NCI-H446 treated with DMSO at 0.1 percent for 48 hours (cell line): ENCODE measurements around the gene COL15A1.
A peak's percentile ranks its signal among the peaks of the same experiment; 100 is the strongest.

Experiments
- DNase-seq: peaks from one replicate; lab custom pipeline; 2025; lab: John Stamatoyannopoulos, UW

Gene COL15A1

DNA sequence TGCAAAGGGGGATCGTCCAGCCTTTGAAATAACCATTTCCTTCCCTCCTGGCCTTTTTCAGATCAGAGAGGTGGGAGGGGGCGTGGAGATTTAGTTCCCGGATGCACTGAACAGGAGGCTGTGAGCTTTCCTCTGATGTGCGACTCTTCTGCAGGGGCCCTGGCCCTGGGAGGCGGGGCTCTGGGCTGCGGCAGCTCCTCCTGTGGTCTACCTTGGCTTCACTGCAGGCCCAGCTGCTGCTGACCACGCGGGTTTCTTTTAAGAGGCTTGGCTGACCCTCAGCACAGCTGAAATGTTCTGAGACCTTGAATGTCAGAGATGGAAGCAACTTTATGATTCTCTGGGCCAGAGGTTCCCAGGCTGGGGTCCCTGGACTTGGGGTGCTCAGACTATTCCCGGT is 27.0 kb upstream of the COL15A1 start:
- DNase-seq, result no peak

DNA sequence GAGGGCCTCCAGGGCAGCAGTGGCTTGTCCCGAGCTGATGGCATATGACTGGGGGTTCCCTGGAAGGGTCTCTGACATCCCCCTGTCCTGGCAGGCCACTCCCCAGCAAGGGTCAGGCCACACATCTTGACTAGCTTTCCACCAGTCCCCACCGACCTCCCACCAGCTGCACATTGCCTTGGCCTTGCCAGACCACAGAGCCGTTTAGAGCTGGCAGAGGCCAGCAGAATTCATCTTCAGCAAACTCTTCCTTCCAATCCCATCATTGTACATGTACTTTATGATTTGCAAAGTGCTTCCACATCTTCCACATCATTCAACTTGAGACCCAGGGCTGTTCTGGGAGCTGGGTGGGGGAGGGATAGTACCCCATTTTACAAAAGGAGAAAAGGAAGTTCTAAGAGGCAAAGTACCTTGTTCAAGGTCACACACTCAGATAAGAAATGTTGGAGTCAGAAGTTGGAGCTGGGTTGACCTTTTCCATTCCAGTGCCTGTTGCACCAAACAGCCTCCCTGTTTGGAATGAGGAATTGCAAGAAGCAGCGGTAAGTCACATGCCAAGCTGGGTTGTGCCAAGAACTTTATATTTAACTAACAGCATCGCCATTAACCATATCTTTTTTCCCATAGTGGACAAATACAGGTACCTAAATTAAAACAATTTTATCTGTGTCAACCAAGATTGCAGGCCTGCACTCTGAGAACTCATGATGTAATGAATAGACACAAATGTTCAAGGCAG is 25.8 kb upstream of the COL15A1 start:
- no peak for DNase-seq

DNA sequence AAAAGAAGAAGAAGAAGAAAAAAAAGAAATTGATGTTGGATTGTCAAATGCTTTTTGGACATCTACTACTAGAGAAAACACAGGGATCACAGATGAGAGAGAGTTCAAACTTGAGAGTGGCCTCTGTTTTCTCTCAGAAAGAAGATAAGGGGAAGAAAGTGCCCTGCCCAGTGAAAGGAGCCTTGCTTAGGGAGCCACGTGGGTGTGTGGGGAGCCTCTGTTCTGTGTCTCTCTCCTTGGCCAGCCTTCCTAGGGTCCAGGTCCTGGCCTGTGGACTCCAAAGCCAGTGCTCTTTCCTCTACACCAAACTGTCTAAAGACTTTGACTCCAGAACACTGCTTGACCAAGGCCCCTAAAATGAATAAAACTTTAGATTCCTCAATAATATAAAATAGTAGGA is 22.0 kb upstream of the COL15A1 start:
- no peak for DNase-seq

DNA sequence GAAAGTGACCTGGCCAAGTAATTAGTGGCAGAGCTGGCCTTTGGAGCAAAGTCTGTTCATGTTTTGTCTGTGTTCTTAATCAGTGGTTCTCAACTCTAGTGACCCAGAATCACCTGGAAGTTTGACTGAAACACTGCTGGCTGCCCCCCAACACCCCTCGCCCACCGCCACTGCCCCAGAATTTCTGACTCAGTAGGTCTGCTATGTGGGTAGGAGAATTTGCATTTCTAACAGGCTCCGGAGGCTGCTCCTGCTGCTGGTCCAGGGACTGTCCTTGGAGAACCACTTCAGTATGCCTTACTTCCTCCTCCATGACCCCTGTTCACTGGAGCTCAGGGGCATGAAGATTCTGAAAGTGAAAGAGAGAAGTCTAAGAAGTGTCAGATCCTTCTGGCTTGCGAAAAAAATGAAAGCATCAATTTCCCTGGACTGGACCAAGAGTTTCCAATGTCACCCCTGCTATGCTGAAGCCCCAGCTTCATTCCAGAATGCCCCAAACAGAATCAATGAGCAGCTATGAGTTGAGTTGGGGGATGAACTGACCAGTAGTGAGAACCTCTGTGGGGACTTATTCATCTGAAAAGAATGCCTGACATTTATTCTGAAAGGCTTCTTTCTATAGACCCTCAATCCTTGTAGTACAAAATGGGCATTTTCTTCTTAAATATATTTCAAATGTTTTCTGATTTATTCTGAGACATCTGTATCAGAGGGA is 20.8 kb upstream of the COL15A1 start:
- no peak for DNase-seq

DNA sequence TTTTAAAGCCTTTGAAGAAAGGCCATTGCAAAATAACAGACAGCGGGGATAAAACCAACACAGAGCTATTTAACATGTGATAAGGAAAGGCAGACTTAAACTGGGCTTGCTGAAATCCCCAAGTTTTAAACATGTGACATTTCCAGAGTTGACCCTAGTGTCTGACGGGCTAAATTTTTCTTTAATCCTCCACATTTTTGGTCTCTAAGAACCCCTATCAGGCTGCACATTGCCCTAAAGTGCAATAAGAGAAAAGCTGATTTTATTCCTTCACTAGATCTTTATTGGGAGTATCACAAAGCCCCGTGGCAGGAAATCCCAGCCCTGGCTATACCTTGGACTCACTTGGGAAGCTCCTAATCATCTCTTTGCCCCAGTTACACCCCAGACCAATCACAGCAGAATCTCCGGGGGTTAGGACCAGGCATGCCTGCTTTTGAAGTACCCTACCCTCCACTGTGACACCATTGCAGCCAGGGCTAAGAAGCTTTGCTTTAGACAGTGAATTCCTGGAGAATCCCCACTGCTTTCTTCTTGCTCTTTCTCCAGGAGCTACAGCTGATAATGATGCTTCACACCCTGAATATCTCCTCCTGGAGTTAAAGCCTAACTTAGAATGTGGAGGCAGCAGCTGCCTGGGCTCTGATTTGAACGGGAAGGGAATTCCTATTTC is 20.1 kb upstream of the COL15A1 start:
- DNase-seq, result no peak

DNA sequence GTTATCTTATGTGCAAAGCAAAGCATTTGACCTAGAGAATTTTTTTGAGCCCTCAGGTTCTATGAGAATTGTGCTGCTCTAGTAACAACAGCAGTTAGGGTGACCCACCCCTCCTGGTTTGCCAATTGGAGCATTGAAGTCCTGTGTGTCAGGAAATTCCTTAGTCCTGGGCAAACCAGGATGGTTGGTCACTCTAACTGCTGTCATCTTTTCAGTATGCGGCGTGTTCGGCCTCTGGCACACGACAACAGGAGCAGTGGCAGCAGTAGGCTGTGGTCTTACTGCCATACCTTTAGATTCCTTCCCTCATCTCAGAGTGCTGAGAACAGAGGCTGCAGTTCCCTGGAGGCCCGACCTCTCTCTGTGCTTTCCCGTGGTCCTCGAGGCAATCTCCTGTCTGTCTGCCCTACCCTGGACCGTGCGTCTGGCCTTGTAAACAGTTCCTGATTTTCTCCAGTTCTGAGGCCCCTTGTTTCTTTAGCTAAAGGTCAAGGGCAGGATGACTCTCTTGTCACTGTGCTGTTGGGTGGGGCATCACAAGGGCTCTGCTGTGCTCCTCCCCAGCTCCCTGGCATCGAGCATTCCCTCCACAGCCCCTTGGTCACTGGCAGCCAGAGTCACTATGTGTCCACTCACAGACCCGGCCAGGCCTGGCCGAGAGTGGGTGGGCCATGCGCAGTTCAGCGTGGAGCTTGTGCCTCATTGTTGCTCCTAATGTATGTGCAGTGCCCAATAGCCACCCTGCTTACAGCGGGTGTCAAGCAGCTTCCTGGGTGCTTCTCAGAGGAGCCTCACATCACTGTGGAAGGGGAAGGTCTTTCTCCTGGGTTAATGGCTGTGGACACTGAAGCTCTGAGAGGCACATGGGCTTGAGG is 18.5 kb upstream of the COL15A1 start:
- DNase-seq, result no peak

DNA sequence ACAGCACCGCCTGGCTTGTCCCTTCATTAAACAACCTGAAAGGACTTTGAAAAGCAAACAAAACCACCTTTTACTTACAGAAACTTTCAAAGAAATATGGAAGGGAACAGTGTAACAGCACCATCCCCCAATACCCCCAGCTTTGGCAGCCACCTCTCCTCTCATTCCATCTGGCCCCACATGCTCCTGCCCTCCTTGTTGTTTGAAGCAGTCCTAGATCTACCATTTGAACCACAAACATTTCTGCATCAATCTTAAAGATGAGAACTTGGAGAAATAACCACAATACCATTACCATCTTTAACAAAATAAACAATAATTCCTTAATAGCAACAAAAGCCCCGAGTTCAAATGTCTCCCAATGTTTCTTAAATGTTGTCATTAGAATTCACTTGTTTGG is 17.8 kb upstream of the COL15A1 start:
- no peak for DNase-seq

DNA sequence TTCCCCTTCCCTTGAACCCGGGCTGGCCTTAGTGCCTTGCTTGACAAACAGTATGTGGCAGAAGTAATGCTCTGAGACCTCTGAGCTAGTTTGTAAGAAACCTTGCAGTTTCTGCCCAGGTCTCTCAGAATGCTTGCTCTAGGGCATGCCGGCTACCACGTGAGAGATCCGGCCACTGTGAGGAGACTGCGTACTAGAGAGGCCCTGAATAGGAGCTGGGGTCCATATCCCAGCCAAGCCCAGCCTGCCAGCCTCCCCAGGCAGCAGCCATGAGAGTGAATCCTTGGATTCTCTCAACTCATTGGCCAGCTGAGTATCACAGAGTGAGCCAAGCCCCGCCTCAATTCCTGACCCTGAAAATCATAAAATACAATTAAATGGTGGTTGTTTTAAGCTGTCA is 16.0 kb upstream of the COL15A1 start:
- no peak for DNase-seq

DNA sequence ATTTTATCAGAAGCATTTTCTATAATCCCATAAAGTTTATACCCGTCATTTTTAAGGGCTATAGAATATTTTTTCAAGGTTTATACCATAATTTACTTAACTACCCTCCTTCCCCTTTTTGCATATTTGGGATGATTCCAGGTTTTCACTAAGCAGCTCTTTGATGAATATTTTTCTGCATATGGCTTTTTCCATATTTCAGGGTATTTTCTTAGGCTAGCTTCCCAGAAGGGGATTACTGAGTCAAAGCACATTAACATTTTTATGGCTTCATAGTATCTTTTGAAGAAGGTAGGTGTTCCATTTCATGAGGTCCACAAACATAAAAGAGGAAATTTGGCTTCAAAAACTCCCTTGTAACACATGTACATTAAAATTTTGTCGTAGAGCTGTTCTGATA is 14.6 kb upstream of the COL15A1 start:
- peak; percentile 25 for DNase-seq

DNA sequence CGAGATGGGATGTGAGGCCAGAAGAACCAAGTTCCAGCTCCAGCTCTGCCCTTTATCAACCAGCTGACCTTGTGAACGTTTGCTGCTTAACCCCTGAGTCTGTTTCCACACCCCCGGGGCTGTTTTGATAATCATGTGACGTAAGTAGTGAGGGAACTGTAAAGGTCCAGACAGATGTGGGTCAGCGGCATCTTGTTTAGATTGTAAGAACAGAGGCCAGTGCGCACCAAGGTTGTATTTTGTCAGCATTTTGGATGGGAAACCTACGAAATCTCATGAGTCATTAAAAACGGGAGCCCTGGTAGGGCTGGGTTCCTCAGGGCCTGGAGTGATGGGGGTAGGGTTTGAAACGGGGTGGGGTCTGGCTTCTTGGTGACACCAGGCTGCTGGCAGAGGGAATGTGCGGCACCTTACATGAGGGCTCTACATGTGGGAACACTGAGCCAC is 13.8 kb upstream of the COL15A1 start:
- DNase-seq, result no peak

DNA sequence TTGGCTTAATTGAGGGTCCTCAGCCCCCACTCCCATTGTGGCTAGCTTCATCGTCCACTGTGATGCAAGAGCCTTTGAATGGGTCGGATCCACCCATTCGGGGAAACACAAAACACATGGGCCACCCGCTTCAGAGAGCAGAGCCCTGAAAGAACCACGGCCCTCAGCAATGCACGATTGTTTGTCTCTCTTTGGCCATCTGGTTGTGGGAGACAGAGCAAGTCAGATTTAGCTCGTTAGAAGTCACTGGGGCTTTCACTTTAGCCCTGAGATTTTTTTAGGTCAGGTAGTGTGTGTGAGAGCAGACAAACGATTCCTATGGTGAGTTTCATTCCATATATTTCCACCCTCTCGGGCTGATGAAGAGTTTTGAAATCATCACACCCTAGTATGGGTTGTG is 12.9 kb upstream of the COL15A1 start:
- no peak for DNase-seq

DNA sequence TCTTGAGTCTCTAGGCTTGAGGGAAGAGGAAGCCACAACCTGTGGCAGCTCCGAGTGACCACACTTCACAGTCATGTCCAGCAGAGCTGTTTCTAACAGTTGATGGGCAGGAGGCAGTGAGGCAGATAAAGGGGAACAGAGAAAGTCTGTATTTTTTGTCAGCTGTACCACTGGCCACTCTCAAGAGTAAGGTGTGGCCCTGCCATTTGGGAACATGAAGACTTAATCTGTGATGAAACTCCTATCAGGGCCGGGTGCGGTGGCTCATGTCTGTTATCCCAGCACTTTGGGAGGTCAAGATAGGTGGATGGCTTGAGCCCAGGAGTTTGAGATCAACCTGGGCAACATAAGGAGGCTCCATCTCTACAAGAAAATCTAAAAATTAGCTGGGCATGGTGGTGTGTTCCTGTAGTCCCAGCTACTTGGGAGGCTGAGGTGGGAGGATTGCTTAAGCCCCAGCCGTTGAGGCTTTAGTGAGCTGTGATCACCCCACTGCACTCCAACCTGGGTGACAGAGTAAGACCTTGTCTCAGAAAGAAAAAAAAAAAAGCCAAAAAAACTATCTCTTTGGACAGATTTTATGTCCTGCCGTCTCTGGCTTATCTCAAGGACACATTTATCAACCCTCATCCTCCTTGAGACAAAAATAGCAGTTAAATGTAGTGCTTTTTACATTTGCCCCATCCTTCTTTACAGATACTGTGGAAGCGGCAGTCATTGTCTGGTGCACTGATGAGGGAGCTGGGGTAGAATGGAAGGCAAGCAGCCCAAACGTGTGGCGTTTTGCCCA is 11.9 kb upstream of the COL15A1 start:
- DNase-seq, result no peak

DNA sequence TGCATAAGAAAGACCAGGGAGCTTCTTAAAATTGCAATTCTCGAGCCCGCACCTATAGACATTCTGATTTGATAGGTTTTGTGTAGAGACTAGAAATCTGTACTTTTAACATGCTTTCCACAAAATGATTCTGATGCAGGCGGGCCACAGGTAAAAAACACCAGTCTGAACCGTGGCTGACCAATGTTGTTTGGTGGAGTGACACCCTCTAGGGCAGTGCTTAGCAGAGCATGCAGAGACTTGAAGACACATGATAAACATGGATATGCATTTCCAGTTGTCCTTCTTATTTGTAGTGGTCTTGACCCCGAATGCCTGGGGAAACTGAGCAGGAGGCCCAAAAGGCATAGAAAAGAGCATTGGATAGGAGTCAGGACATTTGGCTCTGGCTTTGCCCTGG is 10.5 kb upstream of the COL15A1 start:
- no peak for DNase-seq

DNA sequence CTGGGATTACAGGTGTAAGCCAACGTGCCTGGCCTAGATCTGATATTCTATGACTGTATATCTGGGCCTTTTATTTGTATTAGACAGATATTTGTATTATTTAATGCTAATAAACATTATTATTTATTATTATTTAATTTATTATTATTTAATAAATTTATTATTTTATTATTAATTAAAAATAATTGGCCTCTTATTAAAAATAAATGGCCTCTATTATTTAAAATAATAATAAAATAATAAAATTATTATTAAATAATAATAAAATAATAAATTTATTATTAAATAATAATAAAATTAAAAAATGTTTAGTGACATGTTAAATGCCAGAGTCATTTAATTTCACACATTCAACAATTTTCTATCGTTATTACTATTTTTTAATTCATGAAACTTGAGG is 9.8 kb upstream of the COL15A1 start:
- no peak for DNase-seq

DNA sequence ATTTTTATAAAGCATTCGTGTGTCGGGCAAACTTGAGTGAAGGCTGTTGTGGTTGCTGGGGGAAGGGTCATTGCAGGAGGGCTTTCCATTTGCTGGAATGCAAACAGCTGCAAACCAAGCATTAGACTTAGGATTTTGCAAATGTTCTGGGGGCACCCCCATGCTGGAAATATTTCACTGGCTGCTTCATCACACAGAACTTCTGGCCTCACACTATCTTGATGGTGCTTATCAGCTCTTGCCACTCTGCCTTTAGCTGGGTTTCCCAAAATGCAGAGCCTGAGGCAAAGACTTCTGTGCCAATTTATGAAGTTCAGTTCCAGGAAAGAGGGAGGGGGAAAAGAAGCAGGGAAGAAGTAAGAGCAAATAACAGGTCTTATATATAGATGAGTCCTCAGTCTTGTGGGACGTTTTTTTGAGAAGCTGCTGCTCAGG is 8.6 kb upstream of the COL15A1 start:
- no peak for DNase-seq

DNA sequence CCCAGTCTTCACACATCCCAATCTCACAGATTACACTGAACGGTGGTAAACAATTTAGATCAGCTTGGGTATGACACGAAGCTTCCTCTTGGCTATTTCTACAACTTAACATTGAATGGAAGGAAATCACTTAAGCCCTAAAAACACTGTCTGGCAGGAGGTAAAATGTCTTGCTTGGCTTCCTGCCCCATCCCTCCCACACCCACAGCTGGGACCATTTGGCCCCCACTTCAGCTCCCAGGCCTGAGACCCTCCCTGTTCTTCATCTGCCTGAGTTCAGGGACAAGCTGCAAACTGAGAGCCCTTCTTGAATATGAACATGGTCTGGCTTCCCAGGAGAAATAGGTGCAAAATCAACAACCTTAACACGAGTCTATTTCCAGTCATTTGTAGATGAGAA is 3.4 kb upstream of the COL15A1 start:
- no peak for DNase-seq

DNA sequence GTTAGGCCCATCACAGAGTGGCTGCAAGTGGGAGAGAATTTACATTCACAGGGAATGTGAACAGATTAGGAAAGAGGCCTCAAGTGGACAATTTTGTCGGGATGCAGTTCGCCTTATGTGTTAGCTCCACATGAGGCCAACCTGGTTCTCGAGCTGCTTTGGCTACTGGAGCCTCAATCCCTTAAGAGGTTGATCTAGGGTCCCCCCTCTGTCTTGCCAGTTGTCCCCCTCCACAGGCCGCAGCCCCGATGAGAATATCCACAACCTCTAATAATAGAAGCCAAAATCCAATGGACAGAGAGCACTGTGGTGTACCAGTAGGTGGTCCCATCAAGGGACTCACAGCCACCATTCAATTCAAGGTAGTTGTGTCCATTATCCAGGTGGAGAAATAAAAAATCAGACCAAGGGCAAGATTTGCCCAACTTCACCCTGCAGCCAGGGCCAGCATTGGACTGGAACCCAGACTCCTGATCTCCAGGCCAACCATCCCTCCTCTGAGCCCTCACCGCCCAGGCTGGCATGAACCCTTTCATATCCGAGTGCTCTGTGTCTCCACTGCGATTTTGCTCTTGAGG is 1.7 kb upstream of the COL15A1 start:
- DNase-seq, result no peak

DNA sequence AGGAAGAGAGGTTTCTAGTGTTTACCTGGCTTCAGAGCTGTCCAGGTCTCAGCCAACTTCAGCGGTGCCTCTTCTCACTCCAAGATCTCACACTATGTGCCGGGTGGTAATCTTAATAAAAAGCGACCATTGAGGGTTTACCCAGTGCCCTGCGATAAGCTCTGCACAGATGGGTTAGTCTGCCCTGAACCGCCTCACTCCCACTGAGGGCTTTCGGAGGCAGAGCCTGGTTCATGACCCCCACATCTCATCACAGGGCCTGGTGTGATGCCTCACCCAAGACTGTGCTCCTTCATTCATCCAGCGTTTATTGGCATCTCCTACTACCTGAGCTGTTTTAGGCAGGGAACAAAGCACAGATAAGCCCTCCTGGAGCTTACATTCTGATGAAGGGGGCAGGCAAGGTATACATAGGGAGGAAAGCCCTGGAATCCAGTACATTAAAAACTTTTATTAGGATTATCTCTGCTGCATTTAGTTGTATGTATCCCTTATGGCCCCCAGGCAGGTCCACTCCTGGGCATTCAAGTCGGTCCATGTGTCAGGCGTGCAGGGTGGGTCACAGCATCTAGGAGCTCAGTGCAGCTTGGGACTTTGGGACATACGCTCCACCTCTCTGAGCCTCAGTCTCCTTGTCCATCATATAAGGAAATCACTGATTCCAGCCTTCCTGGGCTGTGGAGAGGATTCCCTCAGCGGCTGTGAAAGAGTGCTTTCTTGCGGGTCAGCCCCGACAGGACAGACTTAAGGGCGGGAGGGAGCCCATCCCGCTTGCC is 613 bp upstream of the COL15A1 start:
- DNase-seq, result no peak

DNA sequence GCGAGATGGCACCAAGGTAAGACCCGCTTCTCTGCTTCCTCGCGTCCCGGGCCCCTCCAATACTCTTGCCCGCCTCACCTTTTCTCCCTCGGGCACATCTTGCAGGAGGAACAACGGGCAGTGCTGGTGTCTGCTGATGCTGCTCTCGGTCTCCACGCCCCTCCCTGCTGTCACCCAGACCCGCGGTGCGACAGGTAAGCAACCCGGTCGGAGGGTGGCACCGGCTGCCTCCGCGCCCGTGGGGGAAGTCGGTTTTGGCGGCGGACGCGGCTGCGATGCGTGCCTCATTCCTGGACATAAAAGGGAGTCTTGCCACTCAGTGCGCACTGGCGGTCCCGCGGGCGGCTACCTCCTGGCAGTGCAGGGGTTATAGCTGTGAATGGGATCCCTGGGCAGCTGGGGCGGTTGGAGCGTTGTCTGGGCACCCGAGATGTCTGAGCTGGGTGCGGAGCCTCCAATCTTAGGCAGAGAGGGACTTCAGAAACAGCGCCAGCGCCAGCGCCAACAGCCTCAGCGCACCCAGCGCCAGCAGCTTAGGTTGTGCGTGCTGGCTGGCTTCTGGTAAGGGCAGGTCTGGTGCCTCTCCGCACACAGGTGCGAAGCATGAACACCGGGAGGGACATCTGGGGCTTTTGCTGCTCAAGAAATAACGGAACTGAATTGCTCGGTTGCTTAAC is 488 bp downstream of the COL15A1 start:
- no peak for DNase-seq

DNA sequence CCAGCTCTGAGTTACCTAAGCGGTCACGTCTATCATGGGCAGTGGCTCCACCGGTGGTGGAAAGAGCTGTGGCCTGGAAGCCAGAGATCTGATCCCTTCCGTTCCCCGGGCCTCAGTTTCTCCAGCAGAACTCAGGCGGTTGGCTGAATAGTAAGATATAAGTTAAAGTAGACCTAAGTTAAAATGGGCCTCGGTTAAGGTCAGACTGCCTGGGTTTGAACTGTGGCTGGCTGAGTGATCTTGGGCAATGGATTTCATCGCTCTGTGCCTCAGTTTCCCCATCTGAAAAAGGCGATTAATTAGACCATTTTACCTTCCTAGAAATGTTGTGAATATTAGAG is 997 bp downstream of the COL15A1 start:
- no peak for DNase-seq
